Ovary (tissue), 9 donors: ENCODE data around the gene GLYATL2. TPM values are rescaled to one million over a fixed set of nuclear protein-coding genes. Genes with fewer than 3 reads are reported as not detected.

ENCODE experiments used
- DNase-seq, 5 donors: peaks; one replicate each; pipeline ENCODE4 v3.0.0-alpha.2; 2019 to 2020
- H3K27ac ChIP-seq, 2 donors: fragments of 200-600 bp; one replicate each; pipeline versions ENCODE4 v1.5.1 to v1.8.0; 2019 to 2022
- H3K27me3 ChIP-seq: fragments of 200-600 bp; one replicate; pipeline ENCODE4 v1.8.0; 2022
- H3K36me3 ChIP-seq: fragments of 200-600 bp; sonication (generic); one replicate; pipeline ENCODE4 v1.5.1; 2019
- H3K4me1 ChIP-seq: one replicate; pipeline ENCODE4 v1.8.1; 2013; ENCODE audit warnings: mild to moderate bottlenecking, moderate library complexity; ENCODE audit not compliant: insufficient read depth
- H3K4me3 ChIP-seq: fragments of 200-600 bp; sonication (generic); one replicate; pipeline ENCODE4 v1.5.1; 2017
- H3K9me3 ChIP-seq, 2 donors: fragments of 200-600 bp in 1 of 2; sonication (generic) in 1 of 2; one replicate each; pipeline versions ENCODE4 v1.5.1 to v1.8.1; 2013 to 2019; ENCODE audit warnings: mild to moderate bottlenecking in 1 of 2, moderate library complexity in 1 of 2
- EP300 ChIP-seq: sonication (generic); formaldehyde crosslinking; IDR thresholded peaks from one replicate; pipeline ENCODE4 v1.6.1; 2017; ENCODE audit warnings: antibody characterized with exemption
- POLR2A ChIP-seq: fragments of 450-650 bp; IDR thresholded peaks from one replicate; pipeline ENCODE4 v1.6.1; 2017; ENCODE audit warnings: antibody characterized with exemption, mild to moderate bottlenecking, moderate library complexity
- WGBS, 3 donors: extraction: QIAGEN DNeasy Blood & Tissue Kit in 1 of 3; methylation state at CpG; one replicate each; pipeline versions ENCODE4 v1.1.5 to v1.1.7; 2013 to 2017; 5-methylcytosine and 5-hydroxymethylcytosine counted together
- intact Hi-C, 4 donors: fragments of 100-400 bp; cut with DNase I; formaldehyde crosslinking; loops; one replicate each; pipeline versions ENCODE4 v1.11.0 to v1.15.1; 2022 to 2023
- polyA plus RNA-seq, 2 donors: library from polyadenylated mRNA; stranded (reverse); fragments of 200-250 nt in 1 of 2; fragments of 350-450 nt in 1 of 2; fragmentation: Illumina TruSeq in 1 of 2; extraction: RNeasy Lipid Tissue Mini Kit (QIAGEN cat#74804) in 1 of 2; gene quantifications; one replicate each; pipeline ENCODE4 v1.2.3, GENCODE V29; 2013 to 2014
- total RNA-seq, 7 donors: library from RNA; depleted of rRNA in 2 of 7; stranded (reverse); fragments of >200 nt in 2 of 7; fragmentation: NEBNext Ultra II Directional in 3 of 7; extraction: Animal tissue kit (Norgen Biotek cat#: 25700) in 3 of 7; gene quantifications; one replicate each; pipeline versions ENCODE4 v1.1.0 to v1.2.4, GENCODE V29; 2016 to 2023
- TF ChIP-seq, protein P1 (sequence below), 3 donors: fragments of 450-650 bp in 2 of 3; fragments of 200-600 bp in 1 of 3; IDR thresholded peaks; one replicate each; pipeline versions ENCODE4 v1.5.1 to v1.8.0; 2016 to 2022; ENCODE audit warnings: antibody characterized with exemption in 3 of 3, mild to moderate bottlenecking in 1 of 3
- donor health status: DM: no; HTN: no; CAD: no; lungs with moderate emphysema.
- donor health status: DM: no; HTN: no; CAD: no.
- donor health status: Bipolar disorder and iron deficiency.
- donor health status: DM: yes; HTN: yes; CAD: no.
- donor health status: DM: no; HTN: no; CAD: no.
- donor health status: DM: yes; HTN: yes; CAD: no.

The GLYATL2 gene
- total and polyA plus RNA-seq, 9 donors, result not detected

DNA sequence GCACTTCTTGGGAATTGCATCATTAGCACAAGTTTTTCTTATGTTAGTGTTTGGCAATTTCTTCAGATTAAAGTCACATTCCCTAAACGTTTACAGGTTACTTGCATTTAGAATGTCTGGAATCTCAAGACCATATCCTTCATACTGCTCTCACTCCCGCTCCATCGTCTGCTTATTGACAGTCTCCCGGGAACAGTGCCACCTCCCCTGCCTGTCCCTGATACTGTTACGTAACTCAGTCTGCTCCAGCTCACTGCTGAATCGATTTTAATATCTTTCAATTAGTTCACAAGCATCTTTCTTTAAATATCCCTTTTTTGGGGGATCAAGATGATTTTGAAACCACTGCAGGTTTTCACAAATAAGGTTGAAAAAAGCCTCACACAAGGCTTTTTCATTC is 48.2 kb downstream of the GLYATL2 start:
- TF ChIP-seq EP300 (no peak), POLR2A (no peak)
- TF ChIP-seq, protein P1, sequence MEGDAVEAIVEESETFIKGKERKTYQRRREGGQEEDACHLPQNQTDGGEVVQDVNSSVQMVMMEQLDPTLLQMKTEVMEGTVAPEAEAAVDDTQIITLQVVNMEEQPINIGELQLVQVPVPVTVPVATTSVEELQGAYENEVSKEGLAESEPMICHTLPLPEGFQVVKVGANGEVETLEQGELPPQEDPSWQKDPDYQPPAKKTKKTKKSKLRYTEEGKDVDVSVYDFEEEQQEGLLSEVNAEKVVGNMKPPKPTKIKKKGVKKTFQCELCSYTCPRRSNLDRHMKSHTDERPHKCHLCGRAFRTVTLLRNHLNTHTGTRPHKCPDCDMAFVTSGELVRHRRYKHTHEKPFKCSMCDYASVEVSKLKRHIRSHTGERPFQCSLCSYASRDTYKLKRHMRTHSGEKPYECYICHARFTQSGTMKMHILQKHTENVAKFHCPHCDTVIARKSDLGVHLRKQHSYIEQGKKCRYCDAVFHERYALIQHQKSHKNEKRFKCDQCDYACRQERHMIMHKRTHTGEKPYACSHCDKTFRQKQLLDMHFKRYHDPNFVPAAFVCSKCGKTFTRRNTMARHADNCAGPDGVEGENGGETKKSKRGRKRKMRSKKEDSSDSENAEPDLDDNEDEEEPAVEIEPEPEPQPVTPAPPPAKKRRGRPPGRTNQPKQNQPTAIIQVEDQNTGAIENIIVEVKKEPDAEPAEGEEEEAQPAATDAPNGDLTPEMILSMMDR (IDR thresholded peaks at IDR 0.05), result no peak
- Histone ChIP-seq H3K27ac (no peak overlapping the region), H3K27me3 (peaks cover 3% of the 10 kb centered on the region)

DNA sequence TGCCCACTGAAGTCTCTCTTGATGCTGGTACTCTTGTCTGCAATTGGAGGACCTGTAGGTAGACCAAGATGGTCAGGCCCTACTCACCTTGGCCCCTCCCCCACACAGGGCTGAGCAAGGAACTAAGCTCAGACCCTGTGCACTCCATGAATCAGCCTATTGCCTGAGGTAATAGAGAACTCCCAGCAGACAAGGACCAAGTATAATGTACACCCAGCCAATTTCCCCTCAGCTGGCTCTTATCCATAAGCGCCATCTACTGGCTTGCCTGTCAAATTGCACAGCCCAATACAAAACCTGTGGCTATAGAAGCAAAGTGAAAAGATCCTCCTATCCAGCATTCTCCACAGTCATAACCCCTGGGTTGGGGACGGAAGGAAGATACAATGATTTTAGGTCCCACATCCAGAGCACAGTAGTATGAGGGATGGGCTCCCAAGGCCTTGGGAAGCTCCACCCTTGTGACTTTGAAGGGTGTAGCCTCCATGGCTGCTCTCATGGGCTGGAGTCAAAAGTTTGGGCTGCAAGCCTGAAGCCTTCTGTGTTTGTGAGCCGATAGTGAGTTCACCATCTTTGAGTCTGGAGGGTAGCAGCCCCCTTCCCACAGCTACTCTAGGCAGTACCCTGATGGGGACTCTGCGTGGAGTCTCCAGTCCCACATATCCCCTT is 56.0 kb downstream of the GLYATL2 start:
- Histone ChIP-seq H3K4me3 (no peak overlapping the region), H3K4me1 (no peaks in the 10 kb centered on the region), H3K27ac (no peak overlapping the region), H3K36me3 (no peaks in the 10 kb centered on the region), H3K9me3 (no peaks in the 10 kb centered on the region), H3K27me3 (no peaks in the 10 kb centered on the region)
- intact Hi-C loops, result loop anchor here in 1 of 4 donors (10.0 kb wide), 1 partner anchor 134 kb away; no protein-coding TSS in a partner anchor
- peak in 3 of 5 donors; percentile 18 to 34 (median 31) for DNase-seq
- TF ChIP-seq EP300 (no peak), POLR2A (no peak)
- TF ChIP-seq, protein P1 (IDR thresholded peaks at IDR 0.05), result no peak
- 31 to 42% (median 37%) methylated on average over 4 of the region's 4 CpGs for WGBS, 3 donors

More for the DNA sequence above, 48.2 kb downstream of the GLYATL2 start:
- intact Hi-C loops, result no loop called here
- WGBS, 3 donors, result 5 to 22% (median 6%) methylated on average over 6 of the region's 6 CpGs
- H3K36me3 ChIP-seq, result no peaks in the 10 kb centered on the region
- no peaks in the 10 kb centered on the region for H3K9me3 ChIP-seq
- no peak for DNase-seq
- no peaks in the 10 kb centered on the region for H3K4me1 ChIP-seq
- H3K4me3 ChIP-seq, result no peak overlapping the region

DNA sequence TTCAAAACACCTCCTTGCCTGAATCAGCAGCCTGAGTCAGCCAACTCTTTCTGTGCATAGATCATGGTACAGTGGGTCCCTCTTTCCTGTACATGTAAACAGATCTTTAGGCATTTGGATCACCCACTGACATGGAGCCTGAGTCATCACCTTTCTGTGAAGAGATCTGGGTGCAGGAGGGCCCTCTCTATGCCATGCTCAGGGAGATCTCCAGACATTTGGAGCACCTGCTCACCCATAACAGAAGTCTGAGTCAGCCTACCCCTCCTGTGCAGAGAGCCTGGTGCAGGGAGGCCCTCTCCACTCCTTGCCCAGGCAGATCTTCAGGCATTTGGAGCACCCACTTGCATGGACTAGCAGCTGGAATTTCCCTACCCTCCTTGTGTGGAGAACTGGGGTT is 56.6 kb downstream of the GLYATL2 start:
- intact Hi-C loops, result loop anchor here in 1 of 4 donors (10.0 kb wide), 1 partner anchor 133 kb away; no protein-coding TSS in a partner anchor

DNA sequence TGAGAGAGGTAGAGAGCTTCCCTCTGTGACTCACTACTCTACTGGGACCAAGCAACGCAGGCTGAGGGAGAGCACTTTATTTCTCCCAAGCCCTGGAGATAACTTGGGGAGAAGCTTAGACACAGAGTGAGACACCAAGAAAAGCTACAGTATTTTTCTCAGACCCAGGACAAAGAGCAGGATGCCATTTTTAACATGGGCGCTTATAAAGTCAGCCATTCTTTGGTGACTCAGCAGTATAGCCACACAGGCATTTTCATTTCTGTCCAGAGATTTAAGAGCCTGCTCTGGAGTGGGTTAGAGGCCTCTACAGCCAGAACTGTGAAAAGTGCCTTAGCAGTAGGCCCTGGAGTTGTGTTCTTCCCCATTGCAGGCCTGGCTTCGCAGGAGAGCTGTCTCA is 57.8 kb downstream of the GLYATL2 start:
- H3K27me3 ChIP-seq, result no peaks in the 10 kb centered on the region
- no peaks in the 10 kb centered on the region for H3K9me3 ChIP-seq
- no peak overlapping the region for H3K27ac ChIP-seq
- no peaks in the 10 kb centered on the region for H3K4me1 ChIP-seq
- intact Hi-C loops, result loop anchor here in 1 of 4 donors (10.0 kb wide), 1 partner anchor 132 kb away; no protein-coding TSS in a partner anchor
- no peaks in the 10 kb centered on the region for H3K36me3 ChIP-seq
- WGBS, 3 donors, result 69 to 94% (median 91%) methylated on average over 3 of the region's 3 CpGs
- TF ChIP-seq, protein P1 (IDR thresholded peaks at IDR 0.05), result no peak
- TF ChIP-seq EP300 (no peak), POLR2A (no peak)
- no peak for DNase-seq
- H3K4me3 ChIP-seq, result no peak overlapping the region

More for the DNA sequence above, 56.6 kb downstream of the GLYATL2 start:
- Histone ChIP-seq H3K4me3 (no peak overlapping the region), H3K36me3 (no peaks in the 10 kb centered on the region), H3K27ac (no peak overlapping the region), H3K4me1 (no peaks in the 10 kb centered on the region), H3K9me3 (no peaks in the 10 kb centered on the region), H3K27me3 (no peaks in the 10 kb centered on the region)
- no peak for DNase-seq
- no peak for TF ChIP-seq POLR2A
- TF ChIP-seq EP300, result no peak
- TF ChIP-seq, protein P1 (IDR thresholded peaks at IDR 0.05), result no peak
